SU-DHL-6 (cell line): ENCODE measurements around the gene VDR.

ENCODE experiments used
- H2AFZ ChIP-seq: fragments of 200-600 bp; sonication (generic); 2 replicates; pipeline ENCODE4 v1.6.1; 2014; ENCODE audit warnings: low read depth, mild to moderate bottlenecking, moderate library complexity, mixed read lengths, antibody characterized with exemption, low read length; ENCODE audit not compliant: severe bottlenecking
- H3F3A ChIP-seq: fragments of 200-600 bp; shearing (Covaris generic); 2 replicates; pipeline ENCODE4 v1.6.0; 2016; ENCODE audit warnings: antibody characterized with exemption, mild to moderate bottlenecking; ENCODE audit not compliant: insufficient read depth
- H3K27ac ChIP-seq: fragments of 200-600 bp; sonication (generic); 2 replicates; pipeline ENCODE4 v1.5.1; 2016; ENCODE audit warnings: low read depth, mild to moderate bottlenecking, low read length, moderate library complexity, mixed read lengths
- H3K27me3 ChIP-seq: fragments of 200-600 bp; sonication (generic), shearing (Covaris generic); 2 replicates; pipeline ENCODE4 v1.6.0; 2014; ENCODE audit warnings: mild to moderate bottlenecking, low read length
- H3K36me3 ChIP-seq: fragments of 200-600 bp; sonication (generic); 2 replicates; pipeline ENCODE4 v1.6.1; 2014; ENCODE audit warnings: mild to moderate bottlenecking, low read length, mixed read lengths
- H3K4me2 ChIP-seq: fragments of 300-600, 200-600 bp; shearing (Covaris generic), sonication (generic); 2 replicates; pipeline ENCODE4 v1.6.0; 2014; ENCODE audit warnings: low read length, low read depth, mild to moderate bottlenecking; ENCODE audit not compliant: poor library complexity, severe bottlenecking
- H3K4me3 ChIP-seq: fragments of 200-600 bp; sonication (generic); 2 replicates; pipeline ENCODE4 v1.5.1; 2014; ENCODE audit warnings: antibody characterized with exemption, low read length, mild to moderate bottlenecking, mixed read lengths; ENCODE audit not compliant: insufficient read depth, poor library complexity, severe bottlenecking
- H3K79me2 ChIP-seq: fragments of 200-600 bp; sonication (generic); 2 replicates; pipeline ENCODE4 v1.6.1; 2014; ENCODE audit warnings: mild to moderate bottlenecking, low read length, moderate library complexity; ENCODE audit not compliant: insufficient read depth
- H3K9ac ChIP-seq: fragments of 200-600 bp; sonication (generic); 2 replicates; pipeline ENCODE4 v1.7.0; 2014; ENCODE audit warnings: mild to moderate bottlenecking, low read length
- H3K9me2 ChIP-seq: fragments of 200-600 bp; sonication (generic); replicated peaks from 2 replicates; pipeline ENCODE4 v1.6.1; 2014; ENCODE audit warnings: low read length; ENCODE audit not compliant: insufficient read depth
- H3K9me3 ChIP-seq: fragments of 200-600 bp; sonication (generic); 2 replicates; pipeline ENCODE4 v1.6.1; 2014; ENCODE audit warnings: low read length, mixed read lengths; ENCODE audit not compliant: insufficient read depth
- H4K20me1 ChIP-seq: fragments of 200-600 bp; sonication (generic); 2 replicates; pipeline ENCODE4 v1.6.1; 2014; ENCODE audit warnings: low read depth, mild to moderate bottlenecking, antibody characterized with exemption, low read length, moderate library complexity, mixed read lengths
- CTCF ChIP-seq: fragments of 200-600 bp; sonication (generic); IDR thresholded peaks from one replicate; pipeline ENCODE4 v1.5.1; 2017; ENCODE audit warnings: antibody characterized with exemption, mild to moderate bottlenecking, low read length, moderate library complexity; ENCODE audit not compliant: insufficient read depth, poor library complexity, severe bottlenecking
- EZH2phosphoT487 ChIP-seq: fragments of 200-600 bp; sonication (generic), shearing (Covaris generic); conservative IDR thresholded peaks from 2 replicates; pipeline ENCODE4 v1.6.1; 2018; ENCODE audit warnings: mild to moderate bottlenecking, antibody characterized with exemption, low read length, moderate library complexity, mixed read lengths

Gene VDR

GRCh38 chr12:47852096-47852571, 52.7 kb downstream of the VDR start:
- H2AFZ ChIP-seq, result no peak overlapping the region
- H3K9me3 ChIP-seq, result no peaks in the 10 kb centered on the region
- H3K9me2 ChIP-seq, result no peaks in the 10 kb centered on the region
- no peaks in the 10 kb centered on the region for H3F3A ChIP-seq
- no peaks in the 10 kb centered on the region for H3K27me3 ChIP-seq
- TF ChIP-seq CTCF (no peak), EZH2phosphoT487 (no peak)
- no peak overlapping the region for H3K27ac ChIP-seq
- no peak overlapping the region for H3K4me2 ChIP-seq
- no peaks in the 10 kb centered on the region for H3K36me3 ChIP-seq
- no peaks in the 10 kb centered on the region for H3K79me2 ChIP-seq
- H3K4me3 ChIP-seq, result no peak overlapping the region
- no peak overlapping the region for H3K9ac ChIP-seq
- no peaks in the 10 kb centered on the region for H4K20me1 ChIP-seq

- no peaks in the 10 kb centered on the region for H3K79me2 ChIP-seq
- no peaks in the 10 kb centered on the region for H3K9me3 ChIP-seq
- no peaks in the 10 kb centered on the region for H3K27me3 ChIP-seq
- no peak for TF ChIP-seq EZH2phosphoT487
- no peak for TF ChIP-seq CTCF
- no peak overlapping the region for H3K4me2 ChIP-seq
- H3K4me3 ChIP-seq, result no peak overlapping the region
- no peak overlapping the region for H3K9ac ChIP-seq
- no peak overlapping the region for H2AFZ ChIP-seq
- no peaks in the 10 kb centered on the region for H3K36me3 ChIP-seq
- no peaks in the 10 kb centered on the region for H4K20me1 ChIP-seq
- H3K9me2 ChIP-seq, result no peaks in the 10 kb centered on the region
- no peaks in the 10 kb centered on the region for H3F3A ChIP-seq
- no peak overlapping the region for H3K27ac ChIP-seq
Observed at GRCh38 chr12:47851303-47851952, 53.4 kb downstream of the VDR start.

GRCh38 chr12:47850153-47851084, 54.4 kb downstream of the VDR start:
- H2AFZ ChIP-seq, result no peak overlapping the region
- H3K4me2 ChIP-seq, result no peak overlapping the region
- no peak overlapping the region for H3K4me3 ChIP-seq
- no peaks in the 10 kb centered on the region for H3F3A ChIP-seq
- H3K9me3 ChIP-seq, result no peaks in the 10 kb centered on the region
- H3K27ac ChIP-seq, result no peak overlapping the region
- H4K20me1 ChIP-seq, result no peaks in the 10 kb centered on the region
- no peak overlapping the region for H3K9ac ChIP-seq
- H3K36me3 ChIP-seq, result no peaks in the 10 kb centered on the region
- no peaks in the 10 kb centered on the region for H3K27me3 ChIP-seq
- H3K79me2 ChIP-seq, result no peaks in the 10 kb centered on the region
- no peaks in the 10 kb centered on the region for H3K9me2 ChIP-seq
- TF ChIP-seq EZH2phosphoT487 (no peak), CTCF (no peak)
